ENCODE results near the gene ANKS4B. TPM values are rescaled to one million over a fixed set of nuclear protein-coding genes. Genes with fewer than 3 reads are reported as not detected.

ANKS4B gene
- total RNA-seq, 1 experiment from 2014 or later = 0.07 TPM

GRCh38 chr16:21199607-21200218 is 33.8 kb upstream of the ANKS4B start:
- no peak for TF ChIP-seq NFATC4 (CRISPR knock-in tag; IDR thresholded peaks at IDR 0.05)
- no peak for TF ChIP-seq FOXK1 (CRISPR knock-in tag; IDR thresholded peaks at IDR 0.05)
- no peak for TF ChIP-seq JUN (CRISPR knock-in tag; IDR thresholded peaks at IDR 0.05)
- TF ChIP-seq FOXP4 (CRISPR knock-in tag; IDR thresholded peaks at IDR 0.05) = no peak
- no peak for TF ChIP-seq SOX15 (CRISPR knock-in tag; IDR thresholded peaks at IDR 0.05)
- no peak for TF ChIP-seq ZNF219 (CRISPR knock-in tag; IDR thresholded peaks at IDR 0.05; ENCODE audit: borderline replicate concordance)
- no peak for TF ChIP-seq USF2 (CRISPR knock-in tag; IDR thresholded peaks at IDR 0.05)
- no peak for TF ChIP-seq ATF1 (CRISPR knock-in tag; IDR thresholded peaks at IDR 0.05)
- no peaks in the 10 kb centered on the region for H3K27me3 Mint-ChIP-seq (ENCODE audit: low read depth)
- no peak overlapping the region for H3K27ac Mint-ChIP-seq
- no peaks in the 10 kb centered on the region for H3K9me3 Mint-ChIP-seq
- H3K4me3 Mint-ChIP-seq = no peak overlapping the region
- ChIA-PET CTCF (interaction anchor here (1.2 kb wide), 1 partner anchor 101 kb away, joined by 7 read pairs; no protein-coding TSS in a partner anchor), POLR2A (interaction anchor here (0.7 kb wide), 1 partner anchor 95 kb away, joined by 3 read pairs; no protein-coding TSS in a partner anchor)
- no peaks in the 10 kb centered on the region for H3K4me1 Mint-ChIP-seq
- H3K36me3 Mint-ChIP-seq = no peaks in the 10 kb centered on the region
- no peak for DNase-seq (ENCODE audit: low spot score)
- no peak for ATAC-seq

- no peak for DNase-seq (ENCODE audit: low spot score)
- ChIA-PET CTCF (interaction anchor here (0.6 kb wide), 1 partner anchor 49 kb away, joined by 3 read pairs; no protein-coding TSS in a partner anchor), POLR2A (interaction anchor here (0.8 kb wide), 1 partner anchor 11 kb away, joined by 6 read pairs; no protein-coding TSS in a partner anchor)
- ATAC-seq = no peak
- Mint-ChIP-seq H3K9me3 (no peaks in the 10 kb centered on the region), H3K27ac (no peak overlapping the region), H3K36me3 (no peaks in the 10 kb centered on the region), H3K27me3 (ENCODE audit: low read depth) (no peaks in the 10 kb centered on the region), H3K4me1 (no peaks in the 10 kb centered on the region), H3K4me3 (no peak overlapping the region)
- TF ChIP-seq IRF2 (CRISPR knock-in tag; IDR thresholded peaks at IDR 0.05; ENCODE audit: borderline replicate concordance, low read depth) = no peak
- TF ChIP-seq ETV6 (CRISPR knock-in tag; IDR thresholded peaks at IDR 0.05) = no peak
- no peak for TF ChIP-seq CTCF (IDR thresholded peaks at IDR 0.05)
- no peak for TF ChIP-seq TCF7 (CRISPR knock-in tag; IDR thresholded peaks at IDR 0.05; ENCODE audit: low read depth)
Observed at GRCh38 chr16:21203155-21203797, 30.2 kb upstream of the ANKS4B start.

- Mint-ChIP-seq H3K27me3 (ENCODE audit: low read depth) (no peaks in the 10 kb centered on the region; the same call in 1 of the 2 replicates), H3K4me1 (no peaks in the 10 kb centered on the region), H3K36me3 (no peaks in the 10 kb centered on the region), H3K9me3 (no peaks in the 10 kb centered on the region), H3K27ac (no peak overlapping the region), H3K4me3 (no peak overlapping the region)
- TF ChIP-seq AFF4 (CRISPR knock-in tag; IDR thresholded peaks at IDR 0.05; ENCODE audit: borderline replicate concordance) = no peak
- no peak for TF ChIP-seq MXD4 (CRISPR knock-in tag; IDR thresholded peaks at IDR 0.05; ENCODE audit: borderline replicate concordance)
- ATAC-seq (no peak), DNase-seq (ENCODE audit: low spot score) (no peak)
- ChIA-PET CTCF (no interaction called here), POLR2A (no interaction called here)
Observed at GRCh38 chr16:21205303-21205702, 28.2 kb upstream of the ANKS4B start.

Measured in WTC11 (cell line).